ENCODE measurements around the gene PCTP. TPM values are rescaled to one million over a fixed set of nuclear protein-coding genes. Genes with fewer than 3 reads are reported as not detected.

PCTP gene
- total RNA-seq, 4 donors from 2014 or later = 10.1 to 41.7 (median 13.3) TPM

- no peak for ATAC-seq
- TF ChIP-seq CTCF (IDR thresholded peaks at IDR 0.05 in 4 of 5, conservative IDR thresholded peaks at IDR 0.05 in 1 of 5) (no peak), POLR2A (IDR thresholded peaks at IDR 0.05) (no peak)
- Histone ChIP-seq H3K4me3 (no peak overlapping the region), H3K36me3 (peaks cover 0 to 62% of the 10 kb centered on the region in 2 donors), H3K4me1 (peaks cover 8 to 13% of the 10 kb centered on the region in 2 donors), H3K9me3 (no peaks in the 10 kb centered on the region), H3K27ac (no peak overlapping the region), H3K27me3 (no peaks in the 10 kb centered on the region)
- DNase-seq = no peak
- intact Hi-C loops (cut with DNase I; ENCODE audit: low total_unique reads) (no loop called here), in situ Hi-C loops (cut with MboI; ENCODE audit: low sequenced_read_pairs in 4 of 4) (loop anchor here in 3 of 4 donors (5.0 to 10.0 kb wide), 5 partner anchors 49 to 246 kb away; no protein-coding TSS in a partner anchor)
Measured at GRCh38 chr17:55773671-55774070, 22.8 kb downstream of the PCTP start.

- H3K27ac ChIP-seq = no peak overlapping the region
- no peak for ATAC-seq
- H3K9me3 ChIP-seq = no peaks in the 10 kb centered on the region
- no peaks in the 10 kb centered on the region for H3K27me3 ChIP-seq
- H3K36me3 ChIP-seq = peaks cover 0 to 62% of the 10 kb centered on the region in 2 donors
- H3K4me3 ChIP-seq = no peak overlapping the region
- no peak for DNase-seq
- peaks cover 3% of the 10 kb centered on the region in 2 donors for H3K4me1 ChIP-seq
- in situ Hi-C loops (cut with MboI; ENCODE audit: low sequenced_read_pairs in 4 of 4) (loop anchor here in 3 of 4 donors (5.0 to 10.0 kb wide), 5 partner anchors 47 to 248 kb away; no protein-coding TSS in a partner anchor), intact Hi-C loops (cut with DNase I; ENCODE audit: low total_unique reads) (no loop called here)
- no peak for TF ChIP-seq POLR2A (IDR thresholded peaks at IDR 0.05)
- no peak for TF ChIP-seq CTCF (IDR thresholded peaks at IDR 0.05 in 4 of 5, conservative IDR thresholded peaks at IDR 0.05 in 1 of 5)
Measured at GRCh38 chr17:55774846-55775271, 24.0 kb downstream of the PCTP start.

GRCh38 chr17:55776271-55776670 lies 25.4 kb downstream of the PCTP start:
- TF ChIP-seq POLR2A (IDR thresholded peaks at IDR 0.05) (no peak), CTCF (IDR thresholded peaks at IDR 0.05 in 4 of 5, conservative IDR thresholded peaks at IDR 0.05 in 1 of 5) (no peak)
- intact Hi-C loops (cut with DNase I; ENCODE audit: low total_unique reads) = no loop called here
- DNase-seq (no peak), ATAC-seq (no peak)
- Histone ChIP-seq H3K9me3 (no peaks in the 10 kb centered on the region), H3K36me3 (peaks cover 0 to 58% of the 10 kb centered on the region in 2 donors), H3K4me3 (no peak overlapping the region), H3K27me3 (no peaks in the 10 kb centered on the region), H3K4me1 (no peaks in the 10 kb centered on the region), H3K27ac (no peak overlapping the region)
- in situ Hi-C loops (cut with MboI; ENCODE audit: low sequenced_read_pairs in 4 of 4) = loop anchor here in 2 of 4 donors (10.0 kb wide), 2 partner anchors 49 to 61 kb away; no protein-coding TSS in a partner anchor

- no peak for TF ChIP-seq POLR2A (IDR thresholded peaks at IDR 0.05)
- TF ChIP-seq CTCF (IDR thresholded peaks at IDR 0.05 in 4 of 5, conservative IDR thresholded peaks at IDR 0.05 in 1 of 5) = no peak
- intact Hi-C loops (cut with DNase I; ENCODE audit: low total_unique reads) (no loop called here), in situ Hi-C loops (cut with MboI; ENCODE audit: low sequenced_read_pairs in 4 of 4) (loop anchor here in 2 of 4 donors (10.0 kb wide), 2 partner anchors 47 to 63 kb away; no protein-coding TSS in a partner anchor)
- Histone ChIP-seq H3K9me3 (no peaks in the 10 kb centered on the region), H3K36me3 (peaks cover 0 to 47% of the 10 kb centered on the region in 2 donors), H3K4me1 (peaks cover 2 to 4% of the 10 kb centered on the region in 2 donors), H3K4me3 (no peak overlapping the region), H3K27ac (no peak overlapping the region), H3K27me3 (no peaks in the 10 kb centered on the region)
- ATAC-seq = no peak
- no peak for DNase-seq
Measured at GRCh38 chr17:55777471-55777971, 26.7 kb downstream of the PCTP start.

Measured in gastrocnemius medialis (tissue), 4 donors.